Sigmoid colon (tissue), 7 donors: ENCODE data around the gene RPL36AL. TPM values are rescaled to one million over a fixed set of nuclear protein-coding genes. Genes with fewer than 3 reads are reported as not detected.

ENCODE experiments used
- DNase-seq: peaks from one replicate; pipeline ENCODE4 v3.0.0-alpha.2; 2019
- H3K27ac ChIP-seq, 4 donors: fragments of 200-600 bp; sonication (generic); one replicate each; pipeline ENCODE4 v1.5.1; 2016 to 2019; ENCODE audit warnings: mild to moderate bottlenecking in 1 of 4
- H3K27me3 ChIP-seq, 3 donors: fragments of 200-600 bp; sonication (generic); one replicate each; pipeline ENCODE4 v1.5.1; 2019; ENCODE audit warnings: mild to moderate bottlenecking in 1 of 3
- H3K36me3 ChIP-seq, 4 donors: fragments of 200-600 bp; sonication (generic); one replicate each; pipeline ENCODE4 v1.5.1; 2016 to 2019
- H3K4me1 ChIP-seq, 4 donors: fragments of 200-600 bp; sonication (generic); one replicate each; pipeline ENCODE4 v1.5.1; 2017 to 2019
- H3K4me3 ChIP-seq, 4 donors: fragments of 200-600 bp; sonication (generic); one replicate each; pipeline ENCODE4 v1.5.1; 2017 to 2019; ENCODE audit warnings: mild to moderate bottlenecking in 2 of 4, moderate library complexity in 1 of 4
- H3K9me3 ChIP-seq, 4 donors: fragments of 200-600 bp in 3 of 4; sonication (generic) in 3 of 4; one replicate each; pipeline versions ENCODE4 v1.5.1 to v1.6.1; 2013 to 2019
- CTCF ChIP-seq, 4 experiments: fragments of 450-650 bp in 3 of 4; fragments of 200-600 bp in 1 of 4; IDR thresholded peaks; one replicate each; pipeline ENCODE4 v1.5.1; 2016 to 2019; ENCODE audit warnings: antibody characterized with exemption in 4 of 4, mild to moderate bottlenecking in 3 of 4, moderate library complexity in 2 of 4
- EP300 ChIP-seq, 4 donors: sonication (generic); formaldehyde crosslinking; IDR thresholded peaks; one replicate each; pipeline ENCODE4 v1.6.1; 2017; ENCODE audit warnings: antibody characterized with exemption in 4 of 4
- POLR2A ChIP-seq, 2 donors: fragments of 450-650 bp; IDR thresholded peaks; one replicate each; pipeline ENCODE4 v1.6.1; 2016; ENCODE audit warnings: antibody characterized with exemption in 2 of 2, mild to moderate bottlenecking in 2 of 2, moderate library complexity in 2 of 2
- POLR2AphosphoS5 ChIP-seq, 4 donors: sonication (generic); formaldehyde crosslinking; IDR thresholded peaks; one replicate each; pipeline ENCODE4 v1.6.1; 2017; ENCODE audit warnings: antibody characterized with exemption in 4 of 4
- WGBS, 2 donors: extraction: QIAGEN DNeasy Blood & Tissue Kit; methylation state at CpG; one replicate each; pipeline ENCODE4 v1.1.7; 2013; 5-methylcytosine and 5-hydroxymethylcytosine counted together
- intact Hi-C: fragments of 100-400 bp; cut with DNase I; formaldehyde crosslinking; loops from one replicate; pipeline ENCODE4 v1.15.1; 2023
- polyA plus RNA-seq, 3 donors: library from polyadenylated mRNA; stranded (reverse); fragments of 200-250 nt; gene quantifications; one replicate each; pipeline ENCODE4 v1.2.3, GENCODE V29; 2013
- total RNA-seq, 4 donors: library from RNA; depleted of rRNA; stranded (reverse); fragments of >200 nt; gene quantifications; one replicate each; pipeline ENCODE4 v1.1.0, GENCODE V29; 2016
- donor health status: healthy with polysubstance abuse.
- donor health status: Bipolar disorder and iron deficiency.
- donor health status: healthy.

Gene RPL36AL
- total and polyA plus RNA-seq, 7 donors, result 183 to 799 (median 446) TPM

GRCh38 chr14:49584058-49584457, 36.4 kb downstream of the RPL36AL start:
- Histone ChIP-seq H3K4me3 (no peak overlapping the region), H3K27ac (no peak overlapping the region), H3K4me1 (peaks cover 0 to 35% (median 23%) of the 10 kb centered on the region in 4 donors), H3K27me3 (no peaks in the 10 kb centered on the region), H3K36me3 (peaks cover 0 to 26% (median 9%) of the 10 kb centered on the region in 4 donors), H3K9me3 (no peaks in the 10 kb centered on the region)
- TF ChIP-seq POLR2A (IDR thresholded peaks at IDR 0.05) (no peak), EP300 (IDR thresholded peaks at IDR 0.05) (no peak), POLR2AphosphoS5 (IDR thresholded peaks at IDR 0.05) (no peak), CTCF (IDR thresholded peaks at IDR 0.05) (no peak)
- intact Hi-C loops, result no loop called here
- DNase-seq, result no peak
- 69 to 79% methylated on average over 11 of the region's 11 CpGs for WGBS, 2 donors

- H3K9me3 ChIP-seq, result no peaks in the 10 kb centered on the region
- TF ChIP-seq CTCF (IDR thresholded peaks at IDR 0.05), result no peak
- TF ChIP-seq POLR2A (IDR thresholded peaks at IDR 0.05), result no peak
- no peak for TF ChIP-seq EP300 (IDR thresholded peaks at IDR 0.05)
- TF ChIP-seq POLR2AphosphoS5 (IDR thresholded peaks at IDR 0.05), result no peak
- 52 to 68% methylated on average over 6 of the region's 6 CpGs for WGBS, 2 donors
- DNase-seq, result no peak
- H3K36me3 ChIP-seq, result peaks cover 0 to 26% (median 9%) of the 10 kb centered on the region in 4 donors
- H3K4me3 ChIP-seq, result no peak overlapping the region
- intact Hi-C loops, result no loop called here
- H3K27me3 ChIP-seq, result no peaks in the 10 kb centered on the region
- peaks cover 0 to 35% (median 23%) of the 10 kb centered on the region in 4 donors for H3K4me1 ChIP-seq
- no peak overlapping the region for H3K27ac ChIP-seq
Observed at GRCh38 chr14:49583629-49584028, 36.8 kb downstream of the RPL36AL start.

GRCh38 chr14:49582113-49582977, 38.1 kb downstream of the RPL36AL start:
- no peak for DNase-seq
- H3K36me3 ChIP-seq, result peaks cover 0 to 31% (median 11%) of the 10 kb centered on the region in 4 donors
- H3K27ac ChIP-seq, result no peak overlapping the region
- TF ChIP-seq POLR2A (IDR thresholded peaks at IDR 0.05), result no peak
- no peak for TF ChIP-seq CTCF (IDR thresholded peaks at IDR 0.05)
- TF ChIP-seq POLR2AphosphoS5 (IDR thresholded peaks at IDR 0.05), result no peak
- TF ChIP-seq EP300 (IDR thresholded peaks at IDR 0.05), result no peak
- intact Hi-C loops, result no loop called here
- no peaks in the 10 kb centered on the region for H3K27me3 ChIP-seq
- H3K9me3 ChIP-seq, result no peaks in the 10 kb centered on the region
- WGBS, 2 donors, result 93% methylated on average over 4 of the region's 4 CpGs
- peaks cover 0 to 35% (median 23%) of the 10 kb centered on the region in 4 donors for H3K4me1 ChIP-seq
- no peak overlapping the region for H3K4me3 ChIP-seq

GRCh38 chr14:49581209-49582112, 39.0 kb downstream of the RPL36AL start:
- intact Hi-C loops, result no loop called here
- H3K27me3 ChIP-seq, result no peaks in the 10 kb centered on the region
- TF ChIP-seq EP300 (IDR thresholded peaks at IDR 0.05) (no peak), POLR2AphosphoS5 (IDR thresholded peaks at IDR 0.05) (no peak), POLR2A (IDR thresholded peaks at IDR 0.05) (no peak), CTCF (IDR thresholded peaks at IDR 0.05) (no peak)

More at GRCh38 chr14:49581209-49582112, 39.0 kb downstream of the RPL36AL start:
- no peak for DNase-seq
- Histone ChIP-seq H3K36me3 (peaks cover 0 to 40% (median 14%) of the 10 kb centered on the region in 4 donors), H3K4me3 (no peak overlapping the region), H3K4me1 (peaks cover 0 to 35% (median 23%) of the 10 kb centered on the region in 4 donors), H3K27ac (no peak overlapping the region), H3K9me3 (no peaks in the 10 kb centered on the region)
- WGBS, 2 donors, result 80 to 86% methylated on average over 9 of the region's 9 CpGs
